Hematopoietic multipotent progenitor cell (in vitro differentiated cells): ENCODE data around the gene PARD3. TPM values are rescaled to one million over a fixed set of nuclear protein-coding genes. Genes with fewer than 3 reads are reported as not detected.
"Not testable (repeated sequence)": the region's sequence is repeated elsewhere in the genome, so short reads cannot be mapped to it uniquely, and the experiment has no call there.

ENCODE experiments used
- DNase-seq, 3 donors: peaks; one replicate each; pipeline ENCODE4 v3.0.0-alpha.2; 2011 to 2015; ENCODE audit warnings: low read depth in 2 of 3, low spot score in 2 of 3
- total RNA-seq: library from RNA; depleted of rRNA; stranded (reverse); fragments of >200 nt; gene quantifications from one replicate; pipeline ENCODE4 v1.2.3, GENCODE V29; 2012

Gene PARD3
- total RNA-seq, 1 donor = 3.2 TPM

- DNase-seq = no peak
These were observed 441.9 kb downstream of the PARD3 start for GRCh38 chr10:34373211-34373610.

- DNase-seq = no peak
These were observed 442.6 kb downstream of the PARD3 start for GRCh38 chr10:34372509-34372908.

- no peak for DNase-seq
These were observed 445.0 kb downstream of the PARD3 start for GRCh38 chr10:34370126-34370525.

- no peak for DNase-seq
These were observed 446.0 kb downstream of the PARD3 start for GRCh38 chr10:34369120-34369519.

GRCh38 chr10:34364253-34365037 lies 450.7 kb downstream of the PARD3 start:
- DNase-seq = no peak

GRCh38 chr10:34360984-34361383 lies 454.1 kb downstream of the PARD3 start:
- DNase-seq = no peak

GRCh38 chr10:34359435-34359813 lies 455.7 kb downstream of the PARD3 start:
- DNase-seq = no peak

- DNase-seq = no peak
These were observed 456.2 kb downstream of the PARD3 start for GRCh38 chr10:34358729-34359434.

GRCh38 chr10:34356463-34356862 lies 458.6 kb downstream of the PARD3 start:
- no peak for DNase-seq

- not testable (repeated sequence) for DNase-seq
These were observed 461.6 kb downstream of the PARD3 start for GRCh38 chr10:34353530-34353929.

GRCh38 chr10:34352599-34353204 lies 462.4 kb downstream of the PARD3 start:
- not testable (repeated sequence) for DNase-seq

GRCh38 chr10:34351161-34351560 lies 463.9 kb downstream of the PARD3 start:
- DNase-seq = no peak

GRCh38 chr10:34348917-34349485 lies 466.1 kb downstream of the PARD3 start:
- no peak for DNase-seq

- DNase-seq = no peak
These were observed 467.1 kb downstream of the PARD3 start for GRCh38 chr10:34348021-34348420.

GRCh38 chr10:34347131-34347530 lies 468.0 kb downstream of the PARD3 start:
- DNase-seq = no peak

GRCh38 chr10:34346516-34347100 lies 468.5 kb downstream of the PARD3 start:
- DNase-seq = no peak

- no peak for DNase-seq
These were observed 469.7 kb downstream of the PARD3 start for GRCh38 chr10:34345383-34345782.

GRCh38 chr10:34343764-34344163 lies 471.3 kb downstream of the PARD3 start:
- no peak for DNase-seq

- DNase-seq = no peak
These were observed 473.6 kb downstream of the PARD3 start for GRCh38 chr10:34341473-34341872.

- DNase-seq = no peak
These were observed 474.2 kb downstream of the PARD3 start for GRCh38 chr10:34340934-34341333.
